ENCODE results near the gene PRRT1.

Gene PRRT1

GRCh38 chr6:32151863-32152768 is at the start of gene PRRT1:
TSS of gene PRRT1 (minus strand) at chr6:32151939. CDS start at chr6:32151827, 112 bp downstream.
- no peak for TF ChIP-seq ZNF274 (IDR thresholded peaks at IDR 0.05; ENCODE audit: low read depth, low read length)
- H3K4me3 ChIP-seq (ENCODE audit: low read length), result no peak within 1 kb of the TSS

- no peak overlapping the region for H3K4me3 ChIP-seq (ENCODE audit: low read length)
- TF ChIP-seq ZNF274 (IDR thresholded peaks at IDR 0.05; ENCODE audit: low read depth, low read length), result no peak
These were observed 49.2 kb upstream of the PRRT1 start for GRCh38 chr6:32200711-32201475.

- no peak overlapping the region for H3K4me3 ChIP-seq (ENCODE audit: low read length)
- no peak for TF ChIP-seq ZNF274 (IDR thresholded peaks at IDR 0.05; ENCODE audit: low read depth, low read length)
These were observed 47.1 kb upstream of the PRRT1 start for GRCh38 chr6:32198866-32199265.

- no peak for TF ChIP-seq ZNF274 (IDR thresholded peaks at IDR 0.05; ENCODE audit: low read depth, low read length)
- no peak overlapping the region for H3K4me3 ChIP-seq (ENCODE audit: low read length)
These were observed 46.6 kb upstream of the PRRT1 start for GRCh38 chr6:32198345-32198696.

- TF ChIP-seq ZNF274 (IDR thresholded peaks at IDR 0.05; ENCODE audit: low read depth, low read length), result no peak
These were observed 45.2 kb upstream of the PRRT1 start for GRCh38 chr6:32196682-32197616.

GRCh38 chr6:32195902-32196681 is 44.4 kb upstream of the PRRT1 start:
- no peak for TF ChIP-seq ZNF274 (IDR thresholded peaks at IDR 0.05; ENCODE audit: low read depth, low read length)
- peak overlapping the region; percentile 78 for H3K4me3 ChIP-seq (ENCODE audit: low read length)

More at GRCh38 chr6:32196682-32197616, 45.2 kb upstream of the PRRT1 start:
- H3K4me3 ChIP-seq (ENCODE audit: low read length), result peak overlapping the region; percentile 78; the same call in 1 of the 2 replicates

GRCh38 chr6:32195652-32195901 is 43.8 kb upstream of the PRRT1 start:
- no peak for TF ChIP-seq ZNF274 (IDR thresholded peaks at IDR 0.05; ENCODE audit: low read depth, low read length)
- H3K4me3 ChIP-seq (ENCODE audit: low read length), result no peak overlapping the region; the same call in 1 of the 2 replicates

GRCh38 chr6:32194825-32195651 is 43.3 kb upstream of the PRRT1 start:
- H3K4me3 ChIP-seq (ENCODE audit: low read length), result peak overlapping the region; percentile 64
- TF ChIP-seq ZNF274 (IDR thresholded peaks at IDR 0.05; ENCODE audit: low read depth, low read length), result no peak

- H3K4me3 ChIP-seq (ENCODE audit: low read length), result no peak overlapping the region
- no peak for TF ChIP-seq ZNF274 (IDR thresholded peaks at IDR 0.05; ENCODE audit: low read depth, low read length)
These were observed 42.6 kb upstream of the PRRT1 start for GRCh38 chr6:32194388-32194787.

- peak overlapping the region; percentile 63; the same call in 1 of the 2 replicates for H3K4me3 ChIP-seq (ENCODE audit: low read length)
These were observed 41.4 kb upstream of the PRRT1 start for GRCh38 chr6:32193096-32193495.

GRCh38 chr6:32192608-32193039 is 40.9 kb upstream of the PRRT1 start, which contains the start of gene GPSM3:
TSS of gene GPSM3 (minus strand) at chr6:32192643. CDS start at chr6:32192513, 130 bp downstream.
- TF ChIP-seq ZNF274 (IDR thresholded peaks at IDR 0.05; ENCODE audit: low read depth, low read length), result no peak
- H3K4me3 ChIP-seq (ENCODE audit: low read length), result peak within 1 kb of the TSS; percentile 63; the same call in 1 of the 2 replicates
